DMS153 treated with DMSO at 0.1 percent for 48 hours (cell line): ENCODE data around the gene NEK10.

Source experiments
- DNase-seq: peaks from one replicate; lab custom pipeline; 2025; ENCODE audit not compliant: unreplicated experiment; lab: John Stamatoyannopoulos, UW

Gene NEK10

DNA sequence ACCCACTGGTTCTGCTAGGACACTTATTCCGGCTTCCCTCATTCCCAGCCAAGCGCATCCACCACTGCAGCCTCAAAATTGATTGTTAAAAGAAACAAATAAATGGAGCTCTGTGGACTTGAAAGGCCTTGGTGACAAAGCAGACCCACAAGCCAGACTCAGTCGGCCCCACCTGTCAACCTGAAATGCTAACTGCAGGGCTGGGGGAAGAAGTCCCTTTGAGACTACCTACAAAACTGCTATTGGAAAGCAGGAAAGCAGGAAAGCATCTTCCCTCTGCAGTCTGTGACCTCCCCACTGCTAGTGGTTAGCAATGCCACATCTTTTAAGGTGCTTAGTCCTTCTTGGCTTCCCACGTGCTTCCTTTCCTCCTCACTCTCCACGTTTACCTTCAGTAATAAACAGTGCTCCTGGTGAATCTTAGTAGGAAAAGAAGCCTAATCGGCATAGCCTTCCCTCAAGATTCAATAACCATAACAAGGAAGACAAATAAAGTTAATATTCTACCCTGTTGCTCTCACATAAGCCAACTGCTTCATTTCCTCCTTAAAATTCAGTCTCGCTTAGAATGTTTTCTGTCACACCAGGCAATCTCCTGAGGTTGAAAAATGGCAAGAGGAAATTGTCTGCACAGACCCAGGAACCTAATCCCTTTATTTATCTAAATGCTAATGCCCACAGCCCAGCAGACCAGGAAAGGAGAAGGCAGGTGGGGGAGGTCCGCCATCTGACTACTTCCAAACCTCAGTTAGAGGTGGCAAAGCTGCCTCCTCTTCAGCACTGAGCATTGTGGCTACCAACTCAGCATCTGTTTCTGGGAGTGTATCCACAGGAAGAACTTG lies 296.2 kb downstream of the NEK10 start:
- no peak for DNase-seq

DNA sequence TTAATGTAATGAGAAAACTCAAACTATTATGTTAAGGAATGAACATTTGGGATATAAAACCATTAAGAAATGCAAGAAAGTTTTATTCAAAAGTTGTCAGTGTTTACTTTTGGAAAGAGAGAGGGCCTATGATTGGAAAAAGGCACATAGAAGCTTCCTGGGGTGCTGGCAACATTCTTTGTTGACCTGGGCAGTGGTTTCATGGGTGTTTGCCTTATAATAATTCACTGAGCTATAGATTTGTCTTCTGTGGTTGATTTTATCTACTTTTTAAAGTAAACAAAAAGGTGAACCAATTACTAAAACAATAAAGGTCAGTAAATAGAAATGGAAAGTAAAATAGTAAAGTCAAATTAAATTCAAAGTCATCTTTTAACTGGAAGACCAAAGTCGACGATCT lies 308.8 kb downstream of the NEK10 start:
- DNase-seq, result no peak
